ENCODE measurements around the gene FAM13B. TPM values are rescaled to one million over a fixed set of nuclear protein-coding genes. Genes with fewer than 3 reads are reported as not detected.

Gene FAM13B
- total and polyA plus RNA-seq, 2 donors = 16.9 to 17.4 TPM

GRCh38 chr5:137901011-137901817 lies 131.7 kb downstream of the FAM13B start:
- DNase-seq (ENCODE audit: low read depth in 6 of 9, low spot score in 9 of 9) = no peak
- no peaks in the 10 kb centered on the region for H3K9me3 ChIP-seq (ENCODE audit: control insufficient read depth in 2 of 2, insufficient read depth in 1 of 2, low read length in 1 of 2)
- 74% methylated on average over 5 of the region's 5 CpGs for WGBS
- H3K4me1 ChIP-seq (ENCODE audit: control insufficient read depth in 2 of 2, insufficient read depth in 2 of 2, low read length in 2 of 2) = no peaks in the 10 kb centered on the region
- no peaks in the 10 kb centered on the region for H3K36me3 ChIP-seq (ENCODE audit: control insufficient read depth in 2 of 2, insufficient read depth in 2 of 2, low read length in 1 of 2)
- no peak overlapping the region for H3K27ac ChIP-seq (ENCODE audit: low read depth in 1 of 2, low read length in 1 of 2)
- no peak overlapping the region for H3K4me3 ChIP-seq (ENCODE audit: low read length in 2 of 2)
- no peaks in the 10 kb centered on the region for H3K27me3 ChIP-seq (ENCODE audit: control insufficient read depth in 2 of 2, insufficient read depth in 1 of 2, low read length in 1 of 2)

- H3K36me3 ChIP-seq (ENCODE audit: control insufficient read depth in 2 of 2, insufficient read depth in 2 of 2, low read length in 1 of 2) = no peaks in the 10 kb centered on the region
- no peaks in the 10 kb centered on the region for H3K27me3 ChIP-seq (ENCODE audit: control insufficient read depth in 2 of 2, insufficient read depth in 1 of 2, low read length in 1 of 2)
- no peaks in the 10 kb centered on the region for H3K4me1 ChIP-seq (ENCODE audit: control insufficient read depth in 2 of 2, insufficient read depth in 2 of 2, low read length in 2 of 2)
- no peak overlapping the region for H3K4me3 ChIP-seq (ENCODE audit: low read length in 2 of 2)
- no peak overlapping the region for H3K27ac ChIP-seq (ENCODE audit: low read depth in 1 of 2, low read length in 1 of 2)
- 96% methylated on average over 3 of the region's 3 CpGs for WGBS
- H3K9me3 ChIP-seq (ENCODE audit: control insufficient read depth in 2 of 2, insufficient read depth in 1 of 2, low read length in 1 of 2) = no peaks in the 10 kb centered on the region
- DNase-seq (ENCODE audit: low read depth in 6 of 9, low spot score in 9 of 9) = no peak
Measured at GRCh38 chr5:137899493-137899892, 133.4 kb downstream of the FAM13B start.

- Histone ChIP-seq H3K4me3 (ENCODE audit: low read length in 2 of 2) (no peak overlapping the region), H3K27ac (ENCODE audit: low read depth in 1 of 2, low read length in 1 of 2) (no peak overlapping the region), H3K27me3 (ENCODE audit: control insufficient read depth in 2 of 2, insufficient read depth in 1 of 2, low read length in 1 of 2) (no peaks in the 10 kb centered on the region), H3K36me3 (ENCODE audit: control insufficient read depth in 2 of 2, insufficient read depth in 2 of 2, low read length in 1 of 2) (no peaks in the 10 kb centered on the region), H3K4me1 (ENCODE audit: control insufficient read depth in 2 of 2, insufficient read depth in 2 of 2, low read length in 2 of 2) (no peaks in the 10 kb centered on the region), H3K9me3 (ENCODE audit: control insufficient read depth in 2 of 2, insufficient read depth in 1 of 2, low read length in 1 of 2) (no peaks in the 10 kb centered on the region)
- DNase-seq (ENCODE audit: low read depth in 6 of 9, low spot score in 9 of 9) = no peak
- 98% methylated on average over 3 of the region's 3 CpGs for WGBS
Measured at GRCh38 chr5:137896560-137896959, 136.3 kb downstream of the FAM13B start.

- Histone ChIP-seq H3K27me3 (ENCODE audit: control insufficient read depth in 2 of 2, insufficient read depth in 1 of 2, low read length in 1 of 2) (no peaks in the 10 kb centered on the region), H3K4me3 (ENCODE audit: low read length in 2 of 2) (no peak overlapping the region), H3K36me3 (ENCODE audit: control insufficient read depth in 2 of 2, insufficient read depth in 2 of 2, low read length in 1 of 2) (no peaks in the 10 kb centered on the region), H3K9me3 (ENCODE audit: control insufficient read depth in 2 of 2, insufficient read depth in 1 of 2, low read length in 1 of 2) (no peaks in the 10 kb centered on the region), H3K4me1 (ENCODE audit: control insufficient read depth in 2 of 2, insufficient read depth in 2 of 2, low read length in 2 of 2) (peaks cover 0 to 1% of the 10 kb centered on the region in 2 donors), H3K27ac (ENCODE audit: low read depth in 1 of 2, low read length in 1 of 2) (no peak overlapping the region)
- no peak for DNase-seq (ENCODE audit: low read depth in 6 of 9, low spot score in 9 of 9)
Measured at GRCh38 chr5:137894586-137894985, 138.3 kb downstream of the FAM13B start.

- Histone ChIP-seq H3K4me3 (ENCODE audit: low read length in 2 of 2) (no peak overlapping the region), H3K36me3 (ENCODE audit: control insufficient read depth in 2 of 2, insufficient read depth in 2 of 2, low read length in 1 of 2) (no peaks in the 10 kb centered on the region), H3K27ac (ENCODE audit: low read depth in 1 of 2, low read length in 1 of 2) (no peak overlapping the region), H3K9me3 (ENCODE audit: control insufficient read depth in 2 of 2, insufficient read depth in 1 of 2, low read length in 1 of 2) (no peaks in the 10 kb centered on the region), H3K4me1 (ENCODE audit: control insufficient read depth in 2 of 2, insufficient read depth in 2 of 2, low read length in 2 of 2) (peaks cover 6 to 12% of the 10 kb centered on the region in 2 donors), H3K27me3 (ENCODE audit: control insufficient read depth in 2 of 2, insufficient read depth in 1 of 2, low read length in 1 of 2) (peaks cover 0 to 2% of the 10 kb centered on the region in 2 donors)
- DNase-seq (ENCODE audit: low read depth in 6 of 9, low spot score in 9 of 9) = no peak
- 98% methylated on average over 3 of the region's 3 CpGs for WGBS
Measured at GRCh38 chr5:137891849-137892248, 141.0 kb downstream of the FAM13B start.

- no peak for DNase-seq (ENCODE audit: low read depth in 6 of 9, low spot score in 9 of 9)
- no peak overlapping the region for H3K27ac ChIP-seq (ENCODE audit: low read depth in 1 of 2, low read length in 1 of 2)
- peaks cover 0 to 2% of the 10 kb centered on the region in 2 donors for H3K27me3 ChIP-seq (ENCODE audit: control insufficient read depth in 2 of 2, insufficient read depth in 1 of 2, low read length in 1 of 2)
- no peak overlapping the region for H3K4me3 ChIP-seq (ENCODE audit: low read length in 2 of 2)
- H3K36me3 ChIP-seq (ENCODE audit: control insufficient read depth in 2 of 2, insufficient read depth in 2 of 2, low read length in 1 of 2) = no peaks in the 10 kb centered on the region
- no peaks in the 10 kb centered on the region for H3K9me3 ChIP-seq (ENCODE audit: control insufficient read depth in 2 of 2, insufficient read depth in 1 of 2, low read length in 1 of 2)
- peaks cover 6 to 12% of the 10 kb centered on the region in 2 donors for H3K4me1 ChIP-seq (ENCODE audit: control insufficient read depth in 2 of 2, insufficient read depth in 2 of 2, low read length in 2 of 2)
- 98% methylated on average over 1 of the region's 1 CpG for WGBS
Measured at GRCh38 chr5:137890845-137891244, 142.0 kb downstream of the FAM13B start.

- Histone ChIP-seq H3K9me3 (ENCODE audit: control insufficient read depth in 2 of 2, insufficient read depth in 1 of 2, low read length in 1 of 2) (no peaks in the 10 kb centered on the region), H3K27me3 (ENCODE audit: control insufficient read depth in 2 of 2, insufficient read depth in 1 of 2, low read length in 1 of 2) (peaks cover 0 to 2% of the 10 kb centered on the region in 2 donors), H3K36me3 (ENCODE audit: control insufficient read depth in 2 of 2, insufficient read depth in 2 of 2, low read length in 1 of 2) (no peaks in the 10 kb centered on the region), H3K4me3 (ENCODE audit: low read length in 2 of 2) (peak within 1 kb of the TSS; percentile 42 to 54), H3K4me1 (ENCODE audit: control insufficient read depth in 2 of 2, insufficient read depth in 2 of 2, low read length in 2 of 2) (peaks cover 6 to 12% of the 10 kb centered on the region in 2 donors), H3K27ac (ENCODE audit: low read depth in 1 of 2, low read length in 1 of 2) (peak within 1 kb of the TSS; percentile 38 to 73)
- 14% methylated on average over 59 of the region's 59 CpGs for WGBS
- peak; percentile 49 to 87 (median 70) for DNase-seq (ENCODE audit: low read depth in 6 of 9, low spot score in 9 of 9)
Measured at GRCh38 chr5:137888863-137889759, 143.8 kb downstream of the FAM13B start, which contains the start of gene PKD2L2. TSS of gene PKD2L2 (plus strand) at chr5:137889457. CDS start at chr5:137889492, 35 bp downstream.

GRCh38 chr5:137888466-137888862 lies 144.4 kb downstream of the FAM13B start:
- no peaks in the 10 kb centered on the region for H3K9me3 ChIP-seq (ENCODE audit: control insufficient read depth in 2 of 2, insufficient read depth in 1 of 2, low read length in 1 of 2)
- H3K36me3 ChIP-seq (ENCODE audit: control insufficient read depth in 2 of 2, insufficient read depth in 2 of 2, low read length in 1 of 2) = no peaks in the 10 kb centered on the region
- WGBS = 61% methylated on average over 7 of the region's 7 CpGs
- H3K27ac ChIP-seq (ENCODE audit: low read depth in 1 of 2, low read length in 1 of 2) = no peak overlapping the region
- H3K27me3 ChIP-seq (ENCODE audit: control insufficient read depth in 2 of 2, insufficient read depth in 1 of 2, low read length in 1 of 2) = peaks cover 0 to 2% of the 10 kb centered on the region in 2 donors
- DNase-seq (ENCODE audit: low read depth in 6 of 9, low spot score in 9 of 9) = peak in 1 of 9 donors; percentile 19
- H3K4me1 ChIP-seq (ENCODE audit: control insufficient read depth in 2 of 2, insufficient read depth in 2 of 2, low read length in 2 of 2) = peaks cover 6 to 12% of the 10 kb centered on the region in 2 donors
- H3K4me3 ChIP-seq (ENCODE audit: low read length in 2 of 2) = peak overlapping the region; percentile 42 to 54

All from thymus (tissue), 11 donors.